ENCODE data around the gene ELMO1. TPM values are rescaled to one million over a fixed set of nuclear protein-coding genes. Genes with fewer than 3 reads are reported as not detected.

Gene ELMO1
- total RNA-seq, 1 donor from 2014 or later = 132 TPM

GRCh38 chr7:36880108-36880507 is 568.6 kb downstream of the ELMO1 start:
- Mint-ChIP-seq H3K9me3 (no peaks in the 10 kb centered on the region), H3K27me3 (no peaks in the 10 kb centered on the region), H3K4me3 (no peak overlapping the region), H3K27ac (no peak overlapping the region), H3K36me3 (ENCODE audit: low read depth) (peaks cover 93% of the 10 kb centered on the region), H3K4me1 (peaks cover 7% of the 10 kb centered on the region)
- ATAC-seq (ENCODE audit: low read depth) (no peak), DNase-seq (no peak)
- CTCF ChIA-PET = no interaction called here
- POLR2A ChIA-PET = no interaction called here
- TF ChIP-seq CTCF (IDR thresholded peaks at IDR 0.05) = no peak
- intact Hi-C loops (cut with micrococcal nuclease) = no loop called here

GRCh38 chr7:36879021-36879420 is 569.6 kb downstream of the ELMO1 start:
- Mint-ChIP-seq H3K36me3 (ENCODE audit: low read depth) (peaks cover 93% of the 10 kb centered on the region), H3K27ac (no peak overlapping the region), H3K9me3 (no peaks in the 10 kb centered on the region), H3K4me3 (no peak overlapping the region), H3K4me1 (peaks cover 7% of the 10 kb centered on the region), H3K27me3 (no peaks in the 10 kb centered on the region)
- intact Hi-C loops (cut with micrococcal nuclease) = no loop called here
- no peak for TF ChIP-seq CTCF (IDR thresholded peaks at IDR 0.05)
- POLR2A ChIA-PET = no interaction called here
- CTCF ChIA-PET = no interaction called here
- ATAC-seq (ENCODE audit: low read depth) (no peak), DNase-seq (no peak)

DNA sequence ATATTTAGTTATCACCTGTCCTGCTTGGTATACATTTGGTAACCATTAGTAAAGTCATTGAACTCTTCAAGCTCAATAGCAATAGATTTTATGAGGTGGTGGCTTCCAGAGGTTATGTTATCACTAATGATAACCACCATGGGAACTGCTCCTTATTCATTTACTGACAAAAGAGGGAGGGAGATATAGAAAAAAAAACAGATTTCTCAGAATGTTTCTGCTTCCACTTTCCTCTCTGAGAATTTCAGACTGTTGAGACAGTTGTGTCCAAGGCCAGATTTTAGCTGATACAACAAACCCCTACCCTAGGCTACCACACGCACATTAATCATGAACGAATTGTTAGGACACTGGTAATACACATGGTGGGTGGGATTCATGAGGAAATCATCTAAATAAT is 570.4 kb downstream of the ELMO1 start:
- Mint-ChIP-seq H3K9me3 (no peaks in the 10 kb centered on the region), H3K27me3 (no peaks in the 10 kb centered on the region)
- no peak for ATAC-seq (ENCODE audit: low read depth)

GRCh38 chr7:36875794-36876193 is 572.9 kb downstream of the ELMO1 start:
- H3K4me1 Mint-ChIP-seq = no peaks in the 10 kb centered on the region
- POLR2A ChIA-PET = no interaction called here
- H3K9me3 Mint-ChIP-seq = no peaks in the 10 kb centered on the region
- ATAC-seq (ENCODE audit: low read depth) (no peak), DNase-seq (no peak)
- no peaks in the 10 kb centered on the region for H3K27me3 Mint-ChIP-seq
- H3K36me3 Mint-ChIP-seq (ENCODE audit: low read depth) = peaks cover 93% of the 10 kb centered on the region
- H3K27ac Mint-ChIP-seq = no peak overlapping the region
- H3K4me3 Mint-ChIP-seq = no peak overlapping the region
- intact Hi-C loops (cut with micrococcal nuclease) = no loop called here
- CTCF ChIA-PET = no interaction called here
- no peak for TF ChIP-seq CTCF (IDR thresholded peaks at IDR 0.05)

More for the DNA sequence above, 570.4 kb downstream of the ELMO1 start:
- Mint-ChIP-seq H3K27ac (no peak overlapping the region), H3K4me1 (peaks cover 7% of the 10 kb centered on the region), H3K36me3 (ENCODE audit: low read depth) (peaks cover 94% of the 10 kb centered on the region), H3K4me3 (no peak overlapping the region)
- CTCF ChIA-PET = no interaction called here
- POLR2A ChIA-PET = no interaction called here
- no peak for TF ChIP-seq CTCF (IDR thresholded peaks at IDR 0.05)
- DNase-seq = no peak
- intact Hi-C loops (cut with micrococcal nuclease) = no loop called here

DNA sequence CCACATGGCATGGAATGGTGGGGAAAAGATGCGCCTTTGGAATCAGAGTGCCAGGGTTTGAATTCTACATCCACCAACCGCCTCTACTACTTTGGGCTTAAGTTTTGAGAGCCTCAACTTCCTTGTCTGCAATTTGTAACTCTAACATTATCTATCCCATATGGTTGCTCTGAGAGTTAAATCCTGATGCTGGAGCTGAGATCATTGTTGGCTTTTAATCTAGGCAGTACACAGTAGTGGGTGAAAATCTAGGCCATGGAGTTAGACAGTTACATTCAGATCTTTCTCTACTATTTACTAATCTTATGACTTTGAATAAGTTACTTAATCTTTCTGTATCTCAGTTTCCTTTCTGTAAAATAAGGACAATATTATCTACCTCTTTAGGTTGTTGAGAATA is 574.6 kb downstream of the ELMO1 start:
- intact Hi-C loops (cut with micrococcal nuclease) = no loop called here
- no peak overlapping the region for H3K4me3 Mint-ChIP-seq
- no peaks in the 10 kb centered on the region for H3K27me3 Mint-ChIP-seq
- CTCF ChIA-PET = no interaction called here
- peaks cover 95% of the 10 kb centered on the region for H3K36me3 Mint-ChIP-seq (ENCODE audit: low read depth)
- TF ChIP-seq CTCF (IDR thresholded peaks at IDR 0.05) = no peak
- peaks cover under 1% of the 10 kb centered on the region for H3K4me1 Mint-ChIP-seq
- DNase-seq (no peak), ATAC-seq (ENCODE audit: low read depth) (no peak)
- no peaks in the 10 kb centered on the region for H3K9me3 Mint-ChIP-seq
- H3K27ac Mint-ChIP-seq = no peak overlapping the region
- POLR2A ChIA-PET = no interaction called here

All from activated B cell treated with CpG ODN at 0.5 μM for 24 hours (primary cell).